Activated CD4-positive, alpha-beta T cell treated with anti-CD3 and anti-CD28 coated beads for 24 hours (primary cell): ENCODE data around the gene ABHD16A.
A peak's percentile ranks its signal among the peaks of the same experiment; 100 is the strongest.

Source experiments
- DNase-seq, 2 donors: peaks; one replicate each; pipeline ENCODE4 v3.0.0-alpha.2; 2020; ENCODE audit warnings: low read depth in 2 of 2

ABHD16A gene

DNA sequence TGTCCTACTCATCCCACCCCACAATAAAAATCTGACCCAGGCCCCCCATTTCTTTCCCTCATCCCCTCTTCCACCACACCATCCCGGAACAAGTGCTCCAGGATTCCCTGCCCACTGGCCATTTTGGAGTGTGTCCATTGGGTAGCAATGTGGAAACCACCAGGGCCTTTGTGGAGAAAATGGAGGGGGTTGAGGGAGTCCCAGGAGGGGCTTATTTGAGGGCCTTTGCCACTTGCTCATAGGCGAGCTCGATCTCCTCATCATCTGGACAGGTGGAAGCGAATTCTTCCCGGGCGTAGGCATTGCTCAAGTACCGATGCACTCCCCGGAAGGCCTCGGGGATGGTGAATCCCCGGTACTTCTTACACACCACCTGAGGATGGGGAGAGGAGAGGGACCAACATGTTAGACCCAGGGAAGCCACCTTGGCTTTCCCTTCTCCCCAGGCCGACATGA lies 27.5 kb upstream of the ABHD16A start:
- no peak for DNase-seq

DNA sequence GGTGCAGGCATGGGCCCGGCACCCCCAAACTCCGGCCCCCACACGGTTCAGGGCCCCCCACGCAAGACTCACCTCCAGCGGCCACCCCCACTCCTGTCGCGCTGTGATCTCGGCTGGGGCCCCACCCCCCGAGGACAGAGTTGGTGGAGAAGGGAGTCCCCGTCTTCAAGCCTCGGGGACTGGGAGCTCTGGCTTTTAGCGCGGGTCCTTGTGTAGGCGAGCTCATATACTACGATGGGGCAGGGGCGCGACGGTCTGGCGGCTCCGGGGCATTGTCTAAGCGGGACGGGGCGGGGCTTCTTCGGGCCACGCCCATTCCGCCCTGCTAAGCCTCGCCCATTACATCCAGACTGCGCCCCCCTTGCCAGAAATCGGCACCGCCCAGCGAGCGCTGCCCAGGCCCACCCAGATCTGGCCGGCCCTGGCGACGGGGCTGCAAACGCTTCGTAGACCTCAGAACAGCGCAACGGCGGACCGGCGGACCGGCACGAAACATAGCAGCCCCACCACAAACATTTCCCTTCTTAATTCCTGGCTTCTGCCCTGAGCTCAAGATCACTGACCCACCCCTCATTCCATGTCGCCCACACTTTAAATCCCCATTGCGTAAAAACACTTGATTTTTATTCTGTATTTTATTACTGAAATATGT lies 27.0 kb upstream of the ABHD16A start:
- DNase-seq: peak; percentile 36 to 54

DNA sequence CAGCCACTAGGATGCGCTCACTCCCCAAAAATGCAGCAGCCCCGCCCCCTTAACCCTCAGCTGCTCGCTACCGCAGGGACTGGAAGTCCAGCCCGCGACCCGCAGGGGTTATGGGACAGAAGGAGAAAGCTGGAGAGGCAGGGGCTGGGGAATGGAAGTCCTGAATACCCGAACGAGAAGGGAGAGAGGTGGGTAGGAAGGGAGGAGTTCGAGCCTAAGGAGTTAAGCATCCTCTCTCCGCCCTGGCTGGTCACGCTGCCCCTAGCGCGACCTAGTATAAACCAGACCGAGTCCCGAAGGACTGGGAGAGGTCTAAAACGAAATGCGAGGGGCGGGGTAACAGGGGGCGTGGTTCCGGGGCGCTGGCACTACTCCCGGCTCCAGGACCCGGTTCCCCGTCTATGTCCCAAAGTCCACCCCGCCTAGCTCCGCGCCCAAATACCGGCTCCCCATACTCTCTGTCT lies 26.4 kb upstream of the ABHD16A start:
- peak; percentile 70 to 72 for DNase-seq

DNA sequence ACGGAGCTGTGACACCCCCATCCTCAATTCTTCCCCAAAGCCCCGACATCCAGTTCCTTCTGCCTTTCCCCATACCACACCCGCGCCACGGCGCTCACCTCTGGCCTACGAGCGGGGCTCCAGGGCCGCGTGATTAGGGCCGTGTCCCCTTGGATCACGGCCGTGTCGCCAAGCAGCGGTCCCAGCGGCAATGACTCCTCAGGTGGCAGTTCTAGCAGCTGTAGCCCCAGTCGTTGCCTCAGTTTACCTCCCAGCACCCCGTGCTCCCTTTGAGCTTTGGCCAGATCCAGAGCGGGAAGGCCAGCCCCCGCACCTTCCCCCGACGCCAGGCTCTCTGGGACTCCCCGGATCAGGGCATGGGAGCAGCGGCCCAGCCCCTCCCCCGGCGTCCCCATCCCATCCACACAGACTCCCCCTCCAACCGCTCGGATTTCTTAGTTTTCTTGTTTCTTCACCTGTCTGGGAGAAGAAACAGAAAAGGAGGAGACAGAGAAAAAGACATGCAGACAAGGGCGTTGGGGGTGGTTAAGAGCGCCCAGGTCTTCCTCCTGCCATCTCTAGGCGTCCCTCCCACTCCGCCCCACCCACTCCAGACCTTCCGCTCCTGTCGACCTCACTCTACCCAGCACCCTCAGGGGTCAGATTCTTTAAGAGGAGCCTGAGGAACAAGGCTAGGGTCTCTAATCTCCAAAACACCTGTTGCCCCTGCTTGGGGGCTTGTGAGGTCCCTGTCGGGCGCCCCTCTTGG lies 25.8 kb upstream of the ABHD16A start, which contains the start of gene DDAH2:
DDAH2 (minus strand) TSS at position 533 of the 748 bp plus-strand sequence; CDS start at position 395, 138 bp downstream.
- DNase-seq: no peak

DNA sequence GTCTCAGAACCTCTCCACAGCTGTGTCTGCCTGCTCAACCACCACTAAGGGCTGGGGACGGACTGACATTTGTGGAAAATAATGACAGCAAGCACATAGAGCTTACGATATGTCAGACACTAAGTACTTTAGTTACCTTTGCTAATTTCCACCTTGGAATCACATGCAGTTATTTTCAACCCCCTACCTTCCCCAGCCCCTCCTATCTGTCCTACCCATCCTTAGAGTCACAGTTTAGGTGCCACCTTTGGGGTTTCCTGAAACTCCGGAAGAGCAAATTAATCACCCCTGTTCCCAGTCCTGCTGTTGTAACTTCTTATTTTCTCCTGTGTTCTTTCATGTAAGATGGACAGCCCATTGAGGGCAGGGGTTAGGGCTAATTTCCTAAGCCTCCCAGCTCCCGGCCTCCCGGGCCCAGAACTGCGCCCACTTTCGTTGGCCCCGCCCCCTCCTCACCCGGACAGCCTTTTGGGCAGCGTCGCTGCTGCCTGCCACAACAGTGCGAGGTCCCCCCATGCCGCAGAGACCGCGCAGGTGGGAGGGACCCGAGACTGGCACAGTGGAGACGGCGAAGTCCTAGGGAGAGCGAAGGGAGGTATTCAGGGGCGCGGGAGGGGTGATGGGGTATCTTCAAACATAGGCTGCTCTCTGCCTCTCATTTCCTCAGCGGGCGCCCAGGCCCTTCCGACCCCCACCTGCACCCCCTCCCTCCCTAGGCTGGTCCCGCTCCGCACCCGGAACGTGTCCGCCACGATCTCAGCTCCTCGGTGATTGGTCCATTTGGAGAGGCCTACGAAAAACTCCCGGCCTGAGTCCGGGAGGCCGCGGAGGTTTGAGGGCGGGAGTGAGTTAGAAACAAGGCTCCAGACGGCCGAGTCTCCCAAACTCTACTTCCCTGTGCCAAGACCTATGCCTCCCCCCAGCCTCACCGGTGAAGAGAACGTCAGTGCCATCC lies 24.9 kb upstream of the ABHD16A start:
- no peak for DNase-seq

DNA sequence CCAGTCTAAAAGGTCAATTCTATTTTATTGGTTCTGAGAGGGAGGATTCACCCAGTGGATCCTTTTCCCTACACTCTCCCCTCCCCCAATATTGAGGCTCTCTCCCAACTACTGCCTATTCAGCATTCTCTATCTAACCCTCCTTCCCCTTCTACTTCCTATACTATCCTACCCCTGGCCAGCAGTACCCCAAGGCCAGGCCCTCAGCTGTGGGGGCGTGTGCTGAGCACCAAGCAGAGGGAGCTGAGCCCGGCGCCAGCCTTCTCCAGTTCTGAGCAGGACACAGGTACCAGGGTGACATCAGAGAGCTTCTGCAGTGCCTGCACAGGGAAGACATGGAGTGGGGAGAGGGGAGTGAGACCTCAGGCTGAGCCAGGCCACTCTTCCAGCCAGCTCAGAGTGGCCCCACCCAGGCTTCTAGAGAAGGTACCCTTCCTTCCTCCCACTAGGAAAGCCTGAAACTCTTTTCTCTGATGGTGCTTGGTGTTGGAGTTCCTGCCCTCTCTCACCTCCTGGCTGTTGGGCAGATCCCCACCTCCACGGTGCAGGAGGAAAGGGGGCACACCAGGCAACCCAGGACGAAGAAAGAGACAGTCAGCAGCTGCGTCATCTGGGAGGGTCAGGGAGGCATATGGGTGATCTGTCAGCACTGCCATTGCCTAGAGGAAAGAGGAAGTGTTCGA lies 24.1 kb upstream of the ABHD16A start:
- DNase-seq: no peak

DNA sequence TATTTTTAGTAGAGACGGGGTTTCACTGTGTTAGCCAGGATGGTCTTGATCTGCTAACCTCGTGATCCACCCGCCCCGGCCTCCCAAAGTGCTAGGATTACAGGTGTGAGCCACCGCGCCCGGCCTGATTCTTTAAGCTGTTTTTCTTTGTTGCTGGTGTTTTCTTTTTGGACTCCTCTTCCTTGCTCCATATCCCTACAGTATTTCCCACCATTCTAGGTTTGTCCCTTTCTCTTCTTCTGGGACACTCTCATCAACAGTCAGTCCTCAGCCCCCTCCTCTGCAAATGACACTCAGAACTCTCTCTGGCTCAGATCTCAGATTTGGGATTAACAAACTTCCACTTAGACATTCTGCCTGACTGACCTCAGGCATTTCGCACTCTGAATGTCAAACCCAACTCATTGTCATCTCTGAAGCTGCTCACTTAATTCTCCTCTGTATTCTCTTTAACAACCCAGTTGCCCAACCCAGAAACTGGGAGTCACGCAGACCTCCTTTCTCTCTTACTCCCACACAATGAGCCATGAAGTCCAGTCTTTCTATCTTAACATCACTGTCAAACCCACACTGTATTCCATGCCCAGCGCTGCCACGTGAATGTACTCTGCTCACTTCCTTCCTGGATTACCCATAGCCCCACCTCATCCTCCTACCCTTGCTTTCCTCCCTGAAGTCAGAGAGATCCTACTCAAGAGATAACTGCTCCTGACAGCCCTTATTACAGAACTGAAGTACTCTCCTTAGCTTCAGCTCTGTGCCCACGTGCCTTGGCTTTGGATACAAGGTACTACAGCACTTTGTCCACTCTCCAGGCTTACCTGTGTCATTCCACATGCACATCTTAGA lies 22.6 kb upstream of the ABHD16A start:
- no peak for DNase-seq

DNA sequence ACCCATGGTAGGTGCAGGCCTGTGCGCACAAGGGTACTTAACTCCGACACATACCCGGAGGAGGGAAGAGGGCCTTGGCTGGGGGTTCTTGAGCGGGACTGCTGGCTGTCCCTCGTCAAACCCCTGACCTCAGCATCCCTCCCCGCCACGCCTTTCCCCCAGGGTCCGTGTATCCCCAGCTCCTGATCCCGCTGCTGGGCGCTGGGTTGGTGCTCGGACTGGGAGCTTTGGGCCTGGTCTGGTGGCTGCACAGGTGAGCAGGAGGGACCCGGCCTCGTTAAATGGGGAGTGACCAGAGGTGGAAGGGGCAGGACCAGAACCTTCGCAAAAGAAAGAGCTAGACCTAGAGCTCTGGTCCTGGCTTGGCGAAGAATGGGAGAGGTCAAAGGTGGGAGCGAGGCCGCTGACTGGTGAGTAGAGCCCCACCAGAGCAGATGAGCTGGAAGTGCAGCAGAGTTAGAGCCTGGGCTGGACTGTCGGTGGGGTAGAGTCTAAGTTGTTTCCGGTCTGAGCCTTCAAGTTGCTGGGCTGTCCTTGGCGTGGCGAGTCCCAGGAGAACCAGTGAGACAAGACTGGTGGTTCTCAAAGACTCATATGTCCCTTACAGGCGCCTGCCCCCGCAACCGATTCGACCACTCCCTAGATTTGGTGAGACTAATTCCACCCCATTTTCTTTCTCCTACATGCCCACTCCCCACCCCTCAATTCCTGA lies 21.0 kb upstream of the ABHD16A start:
- DNase-seq: no peak

DNA sequence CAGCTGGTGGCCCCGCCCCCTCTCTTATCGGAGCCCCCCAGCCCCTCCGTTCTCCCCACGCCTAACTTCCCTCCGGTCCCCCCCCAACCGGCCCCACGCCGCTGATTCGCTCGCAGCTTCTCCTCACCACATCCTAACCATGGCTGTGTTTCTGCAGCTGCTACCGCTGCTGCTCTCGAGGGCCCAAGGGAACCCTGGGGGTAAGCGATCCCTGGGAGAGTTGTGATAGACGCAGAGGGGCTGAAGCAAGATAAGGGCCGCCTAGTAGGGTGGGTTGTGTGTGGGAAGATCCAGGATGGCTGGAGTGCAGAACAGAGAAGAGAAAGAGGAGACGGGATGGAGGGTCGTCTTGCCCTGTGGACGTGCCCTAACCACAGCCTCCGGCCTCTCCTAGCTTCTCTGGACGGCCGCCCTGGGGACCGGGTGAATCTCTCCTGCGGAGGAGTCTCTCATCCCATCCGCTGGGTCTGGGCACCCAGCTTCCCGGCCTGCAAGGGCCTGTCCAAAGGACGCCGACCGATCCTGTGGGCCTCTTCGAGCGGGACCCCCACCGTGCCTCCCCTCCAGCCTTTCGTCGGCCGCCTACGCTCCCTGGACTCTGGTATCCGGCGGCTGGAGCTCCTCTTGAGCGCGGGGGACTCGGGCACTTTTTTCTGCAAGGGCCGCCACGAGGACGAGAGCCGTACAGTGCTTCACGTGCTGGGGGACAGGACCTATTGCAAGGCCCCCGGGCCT lies 20.3 kb upstream of the ABHD16A start, which contains the start of gene MPIG6B:
MPIG6B (plus strand) TSS at position 129 of the 735 bp plus-strand sequence; CDS start at position 140, 11 bp downstream.
- DNase-seq: no peak

DNA sequence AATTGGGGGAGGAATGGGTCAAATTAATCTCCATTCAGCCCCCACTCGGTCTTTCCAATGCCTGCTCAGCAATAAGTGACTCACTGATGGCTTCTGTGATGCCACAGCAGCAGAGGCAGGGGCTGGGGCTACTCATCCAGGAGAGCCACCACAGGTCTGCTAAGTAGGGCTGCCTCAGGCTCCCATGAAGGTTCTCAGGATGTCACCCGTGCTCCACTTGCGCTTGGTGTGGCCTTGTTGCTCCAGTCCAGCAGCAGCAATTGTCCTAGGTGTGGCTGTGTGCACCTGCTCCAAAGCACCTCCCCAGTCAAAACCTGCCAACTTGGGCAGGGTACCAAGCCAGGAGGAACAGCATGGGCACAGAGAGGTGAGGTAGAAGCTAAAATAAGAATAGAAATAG lies 19.0 kb upstream of the ABHD16A start:
- no peak for DNase-seq

DNA sequence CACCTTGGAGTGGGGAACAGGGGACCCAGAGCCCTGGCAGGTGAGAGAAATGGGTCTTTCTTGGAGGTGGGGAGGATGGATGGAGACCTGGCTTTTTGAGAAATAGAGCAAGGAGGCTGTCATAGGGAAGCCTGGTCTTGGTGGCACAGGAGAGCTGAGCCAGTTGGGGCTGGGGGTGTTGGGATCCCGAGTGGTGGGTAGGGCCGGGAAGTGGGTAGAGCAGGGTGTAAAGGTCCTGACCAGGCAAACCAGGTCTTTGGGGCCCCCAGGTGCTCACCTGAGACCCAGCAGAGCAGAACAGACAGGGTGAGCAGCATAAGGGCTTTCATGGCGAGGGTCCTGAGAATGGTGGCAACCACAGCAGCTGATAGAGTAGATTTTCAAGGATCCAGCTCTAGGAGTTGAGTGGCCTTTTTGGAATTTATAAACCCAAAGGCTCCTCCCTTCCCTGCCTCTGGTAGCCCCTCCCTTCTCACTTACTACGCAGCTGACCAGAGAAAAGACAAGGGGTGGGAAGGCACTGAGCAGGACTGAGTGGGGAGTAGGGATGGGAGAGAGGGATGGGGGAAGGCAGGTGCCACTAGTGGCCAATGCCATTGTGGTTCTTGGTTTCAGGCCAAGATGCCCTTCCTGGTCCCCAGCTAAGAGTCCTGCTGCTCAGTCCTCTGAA lies 18.4 kb upstream of the ABHD16A start, which contains the start of gene LY6G6C:
LY6G6C (minus strand) TSS at position 396 of the 670 bp plus-strand sequence; CDS start at position 329, 67 bp downstream.
- no peak for DNase-seq

DNA sequence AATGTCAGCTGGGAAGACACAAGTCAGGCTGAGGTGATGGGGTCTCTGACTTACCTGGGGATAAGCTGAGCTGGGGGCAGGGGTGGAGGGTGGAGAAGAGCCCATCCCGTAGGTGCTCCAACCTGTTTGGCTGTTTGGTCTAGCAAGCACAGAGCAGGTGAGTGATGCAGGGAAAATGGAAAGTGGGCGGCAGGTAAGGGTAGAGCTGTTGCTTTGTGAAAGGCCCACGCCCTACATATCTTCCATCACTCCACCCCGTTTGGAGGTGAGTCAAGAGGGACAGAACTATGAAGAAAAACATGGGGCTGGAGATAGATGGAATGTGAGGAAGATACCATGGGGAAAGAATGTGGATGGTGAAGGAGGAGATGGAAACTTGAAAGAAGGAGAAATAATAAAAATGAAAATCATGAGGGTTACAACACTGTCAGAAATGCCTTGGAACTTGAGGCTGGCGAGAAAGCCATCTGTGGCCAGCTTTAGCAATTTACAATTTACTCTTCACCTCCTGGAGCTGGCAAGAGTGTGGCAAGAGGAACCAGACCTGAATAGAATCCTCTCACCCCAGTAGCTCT lies 17.2 kb upstream of the ABHD16A start:
- DNase-seq: no peak

DNA sequence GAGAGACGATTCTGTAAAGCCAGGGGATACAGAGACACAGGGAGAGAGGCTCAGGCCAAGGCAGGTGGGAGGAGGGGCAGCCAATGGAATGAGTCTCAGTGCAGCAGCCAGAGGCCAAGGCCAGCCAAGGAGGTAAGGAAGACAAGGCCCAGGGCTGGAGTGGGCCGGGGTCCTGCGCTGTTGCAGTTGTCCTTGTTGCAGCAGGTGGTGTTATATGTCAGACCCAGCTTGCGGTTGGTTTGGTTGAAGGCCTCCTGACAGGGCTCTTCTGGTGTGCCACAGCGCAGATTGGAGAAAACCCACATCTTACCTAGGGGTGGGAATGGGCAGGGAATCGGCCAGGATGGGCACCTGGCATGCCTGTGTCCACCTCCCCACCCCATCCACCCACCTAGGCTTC lies 15.9 kb upstream of the ABHD16A start:
- no peak for DNase-seq

DNA sequence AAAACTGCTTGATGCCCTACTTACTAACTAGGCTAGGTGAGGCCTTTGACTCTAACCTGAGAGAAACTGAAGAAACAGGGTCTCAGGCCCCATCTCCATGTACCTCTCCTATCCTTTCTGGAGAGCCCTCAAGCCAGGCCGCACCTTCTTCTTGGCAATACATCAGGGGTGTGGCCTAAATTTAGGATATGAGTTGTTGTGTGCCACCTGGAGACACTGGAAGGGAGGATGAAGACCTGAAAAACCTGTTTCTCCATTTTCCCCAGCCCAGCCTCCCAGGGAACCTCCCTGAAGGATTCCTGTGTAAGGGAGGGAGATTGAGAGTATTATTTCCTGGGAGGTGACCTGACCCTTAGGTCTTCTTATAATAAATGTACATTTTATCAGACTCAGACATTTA lies 15.1 kb upstream of the ABHD16A start:
- DNase-seq: no peak

DNA sequence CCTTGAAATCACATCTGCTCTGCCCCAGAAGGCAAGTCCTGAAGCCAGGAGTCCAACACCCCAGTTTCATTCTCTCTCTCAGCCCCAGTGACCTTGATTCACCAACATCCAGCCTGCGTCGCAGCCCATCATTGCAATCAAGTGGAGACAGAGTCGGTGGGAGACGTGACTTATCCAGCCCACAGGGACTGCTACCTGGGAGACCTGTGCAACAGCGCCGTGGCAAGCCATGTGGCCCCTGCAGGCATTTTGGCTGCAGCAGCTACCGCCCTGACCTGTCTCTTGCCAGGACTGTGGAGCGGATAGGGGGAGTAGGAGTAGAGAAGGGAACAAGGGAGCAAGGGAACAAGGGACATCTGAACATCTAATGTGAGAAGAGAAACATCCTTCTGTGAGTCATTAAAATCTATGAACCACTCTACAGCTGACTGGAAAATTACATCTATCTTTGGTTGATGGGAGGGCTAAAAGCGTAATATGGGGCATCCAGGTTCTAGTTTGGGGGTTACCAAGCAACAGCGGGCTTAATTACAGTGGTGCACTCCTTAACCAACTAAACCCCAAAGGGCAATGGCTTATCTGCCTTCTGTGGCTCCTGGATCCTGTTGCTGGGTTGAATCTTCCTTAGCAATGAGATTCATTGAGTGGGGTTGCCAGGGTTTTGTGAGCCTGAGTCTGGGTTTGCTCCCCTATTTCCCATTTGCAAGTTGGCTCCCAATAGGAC lies 14.5 kb upstream of the ABHD16A start:
- DNase-seq: no peak

DNA sequence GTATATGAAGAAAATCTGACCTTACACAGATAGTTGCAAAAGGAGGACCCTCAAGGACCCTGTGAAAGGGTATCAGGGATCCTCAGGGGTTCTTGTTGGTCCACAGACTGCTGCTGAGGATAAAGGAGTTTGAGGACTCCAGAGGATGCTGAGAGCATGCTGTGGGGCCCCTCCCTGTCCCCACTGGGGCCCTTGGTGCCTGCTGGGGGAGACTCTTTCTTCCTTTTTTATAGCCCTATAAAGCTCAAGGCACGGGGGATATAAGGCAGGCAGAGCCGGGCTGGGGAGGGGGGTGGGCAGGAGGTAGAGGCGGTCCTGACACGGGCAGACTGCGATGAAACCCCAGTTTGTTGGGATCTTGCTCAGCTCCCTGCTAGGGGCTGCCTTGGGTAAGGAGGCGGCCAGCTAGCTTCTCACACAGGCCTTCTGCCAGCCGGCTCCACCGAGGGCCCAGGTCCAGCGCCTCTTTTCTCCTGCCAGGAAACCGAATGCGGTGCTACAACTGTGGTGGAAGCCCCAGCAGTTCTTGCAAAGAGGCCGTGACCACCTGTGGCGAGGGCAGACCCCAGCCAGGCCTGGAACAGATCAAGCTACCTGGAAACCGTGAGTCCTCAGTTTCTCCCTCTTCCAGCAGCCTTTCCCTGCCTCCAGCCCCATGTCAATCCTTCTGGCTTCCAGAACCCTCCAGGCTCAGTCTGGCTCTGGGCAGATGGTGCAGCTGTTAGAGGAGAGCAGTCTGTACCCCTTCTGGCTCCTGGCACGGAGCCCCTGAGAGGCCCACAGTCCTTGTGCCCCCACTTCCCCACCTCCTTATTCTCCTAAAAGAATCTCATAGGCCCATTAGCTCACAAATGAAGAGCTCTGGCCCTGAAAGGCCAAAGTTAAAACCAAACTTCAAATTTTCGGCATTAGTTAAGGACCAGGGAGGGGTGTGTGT lies 12.2 kb upstream of the ABHD16A start, which contains the start of gene LY6G6D:
LY6G6D (plus strand) TSS at position 327 of the 937 bp plus-strand sequence; CDS start at position 335, 8 bp downstream.
- DNase-seq: no peak
